Measurements from ENCODE around the gene ZNF446. TPM values are rescaled to one million over a fixed set of nuclear protein-coding genes. Genes with fewer than 3 reads are reported as not detected.

The ZNF446 gene
- total and polyA plus RNA-seq, 10 of the 15 experiments (the other 5 are each of a cell fraction or from before 2014, with no cell fraction given): 0.14 to 6.9 (median 4.1) TPM

- peak; percentile 96 for TF ChIP-seq BMI1 (IDR thresholded peaks at IDR 0.05; ENCODE audit: borderline replicate concordance)
- TF ChIP-seq CREM (IDR thresholded peaks at IDR 0.05; ENCODE audit: low read depth): peak; percentile 72
- TF ChIP-seq, protein P1, sequence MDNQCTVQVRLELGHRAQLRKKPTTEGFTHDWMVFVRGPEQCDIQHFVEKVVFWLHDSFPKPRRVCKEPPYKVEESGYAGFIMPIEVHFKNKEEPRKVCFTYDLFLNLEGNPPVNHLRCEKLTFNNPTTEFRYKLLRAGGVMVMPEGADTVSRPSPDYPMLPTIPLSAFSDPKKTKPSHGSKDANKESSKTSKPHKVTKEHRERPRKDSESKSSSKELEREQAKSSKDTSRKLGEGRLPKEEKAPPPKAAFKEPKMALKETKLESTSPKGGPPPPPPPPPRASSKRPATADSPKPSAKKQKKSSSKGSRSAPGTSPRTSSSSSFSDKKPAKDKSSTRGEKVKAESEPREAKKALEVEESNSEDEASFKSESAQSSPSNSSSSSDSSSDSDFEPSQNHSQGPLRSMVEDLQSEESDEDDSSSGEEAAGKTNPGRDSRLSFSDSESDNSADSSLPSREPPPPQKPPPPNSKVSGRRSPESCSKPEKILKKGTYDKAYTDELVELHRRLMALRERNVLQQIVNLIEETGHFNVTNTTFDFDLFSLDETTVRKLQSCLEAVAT (IDR thresholded peaks at IDR 0.05): no peak
- TF ChIP-seq HCFC1 (IDR thresholded peaks at IDR 0.05; ENCODE audit: low read length): peak; percentile 84
- 0 out of 2 replicates have a peak, but pooled peaks have one; percentile 31 for TF ChIP-seq SMARCA5 (IDR thresholded peaks at IDR 0.05)
- TF ChIP-seq RB1 (IDR thresholded peaks at IDR 0.05; ENCODE audit: borderline replicate concordance): peak; percentile 89; the same call in 1 of the 2 replicates
- no peak for TF ChIP-seq HDAC2 (IDR thresholded peaks at IDR 0.05)
- TF ChIP-seq USF1 (IDR thresholded peaks at IDR 0.05; ENCODE audit: borderline replicate concordance, extremely low read length, insufficient read depth, low read depth, low read length): peak; percentile 94
- TF ChIP-seq, protein P2, sequence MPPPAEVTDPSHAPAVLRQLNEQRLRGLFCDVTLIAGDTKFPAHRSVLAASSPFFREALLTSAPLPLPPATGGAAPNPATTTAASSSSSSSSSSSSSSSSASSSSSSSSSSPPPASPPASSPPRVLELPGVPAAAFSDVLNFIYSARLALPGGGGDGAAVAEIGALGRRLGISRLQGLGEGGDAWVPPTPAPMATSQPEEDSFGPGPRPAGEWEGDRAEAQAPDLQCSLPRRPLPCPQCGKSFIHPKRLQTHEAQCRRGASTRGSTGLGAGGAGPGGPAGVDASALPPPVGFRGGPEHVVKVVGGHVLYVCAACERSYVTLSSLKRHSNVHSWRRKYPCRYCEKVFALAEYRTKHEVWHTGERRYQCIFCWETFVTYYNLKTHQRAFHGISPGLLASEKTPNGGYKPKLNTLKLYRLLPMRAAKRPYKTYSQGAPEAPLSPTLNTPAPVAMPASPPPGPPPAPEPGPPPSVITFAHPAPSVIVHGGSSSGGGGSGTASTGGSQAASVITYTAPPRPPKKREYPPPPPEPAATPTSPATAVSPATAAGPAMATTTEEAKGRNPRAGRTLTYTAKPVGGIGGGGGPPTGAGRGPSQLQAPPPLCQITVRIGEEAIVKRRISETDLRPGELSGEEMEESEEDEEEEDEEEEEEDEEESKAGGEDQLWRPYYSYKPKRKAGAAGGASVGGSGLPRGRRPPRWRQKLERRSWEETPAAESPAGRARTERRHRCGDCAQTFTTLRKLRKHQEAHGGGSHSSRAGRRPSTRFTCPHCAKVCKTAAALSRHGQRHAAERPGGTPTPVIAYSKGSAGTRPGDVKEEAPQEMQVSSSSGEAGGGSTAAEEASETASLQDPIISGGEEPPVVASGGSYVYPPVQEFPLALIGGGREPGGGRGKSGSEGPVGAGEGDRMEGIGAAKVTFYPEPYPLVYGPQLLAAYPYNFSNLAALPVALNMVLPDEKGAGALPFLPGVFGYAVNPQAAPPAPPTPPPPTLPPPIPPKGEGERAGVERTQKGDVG (CRISPR knock-in tag; IDR thresholded peaks at IDR 0.05): no peak
- TF ChIP-seq ETV6 (conservative IDR thresholded peaks at IDR 0.05 in 1 of 2, IDR thresholded peaks at IDR 0.05 in 1 of 2; ENCODE audit: borderline replicate concordance in 1 of 2, low read depth in 1 of 2): no peak
- TF ChIP-seq RFX5 (IDR thresholded peaks at IDR 0.05; ENCODE audit: low read depth, low read length): 0 out of 2 replicates have a peak, but pooled peaks have one; percentile 32
- peak; percentile 89 for TF ChIP-seq CREB1 (IDR thresholded peaks at IDR 0.05; ENCODE audit: low read depth)
- TF ChIP-seq ZBTB11 (CRISPR knock-in tag; IDR thresholded peaks at IDR 0.05): peak; percentile 34; the same call in 1 of the 2 replicates
- TF ChIP-seq ZNF207 (IDR thresholded peaks at IDR 0.05; ENCODE audit: borderline replicate concordance): peak; percentile 66
- no peak for TF ChIP-seq YBX1 (IDR thresholded peaks at IDR 0.05)
These were observed 9.2 kb upstream of the ZNF446 start, which contains the start of gene ZNF324 (continued) for GRCh38 chr19:58466760-58467589.
